ENCODE measurements around the gene SNX10.
A peak's percentile ranks its signal among the peaks of the same experiment; 100 is the strongest.
"Not testable (repeated sequence)": the region's sequence is repeated elsewhere in the genome, so short reads cannot be mapped to it uniquely, and the experiment has no call there.

The SNX10 gene, protein sequence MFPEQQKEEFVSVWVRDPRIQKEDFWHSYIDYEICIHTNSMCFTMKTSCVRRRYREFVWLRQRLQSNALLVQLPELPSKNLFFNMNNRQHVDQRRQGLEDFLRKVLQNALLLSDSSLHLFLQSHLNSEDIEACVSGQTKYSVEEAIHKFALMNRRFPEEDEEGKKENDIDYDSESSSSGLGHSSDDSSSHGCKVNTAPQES

DNA sequence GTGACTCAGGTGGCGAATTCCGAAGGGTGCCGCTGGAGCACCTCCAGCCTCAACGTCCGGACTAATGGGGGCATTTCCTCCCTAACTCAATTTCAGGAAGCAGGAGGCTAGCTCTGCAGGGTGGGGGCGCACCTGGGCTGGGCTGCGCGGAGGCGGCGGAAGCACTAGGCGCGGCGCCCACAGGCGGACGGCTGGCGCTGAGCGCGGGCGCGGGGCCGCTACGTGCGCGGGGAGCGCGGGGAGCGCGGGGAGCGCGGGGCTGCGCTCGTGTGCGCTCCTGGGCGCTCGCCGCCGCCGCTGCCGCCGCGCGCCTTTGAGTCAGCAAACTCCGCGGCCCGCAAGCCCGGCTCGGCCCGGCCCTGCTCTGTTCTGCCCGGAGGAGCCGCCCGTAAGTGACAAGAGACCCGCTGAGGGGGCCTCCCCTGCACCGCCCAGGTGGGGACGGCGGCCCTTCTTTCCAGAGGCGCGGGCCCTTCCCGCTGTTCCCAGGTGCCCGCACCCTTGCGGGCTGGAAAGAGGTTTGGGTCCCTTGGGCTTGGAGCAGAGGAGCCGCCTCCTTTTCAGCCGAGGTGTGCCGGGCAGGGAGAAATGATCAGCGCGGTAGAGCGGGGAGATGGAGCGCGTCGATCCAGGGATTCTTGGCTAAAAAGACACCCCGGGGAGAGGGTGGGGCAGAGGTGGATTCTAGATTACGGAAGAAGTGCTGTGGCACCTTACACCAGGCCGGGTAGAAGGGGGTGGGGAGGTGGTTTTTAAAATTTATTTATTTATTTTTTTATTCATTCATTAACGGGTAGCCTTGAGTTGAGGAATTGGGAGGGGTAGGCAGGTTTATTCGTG is at the start of gene SNX10:
SNX10 (plus strand) TSS at position 164 of the 840 bp plus-strand sequence. CDS start 54,581 bp downstream, outside the sequence.
- DNase-seq (ENCODE audit: low spot score): peak; percentile 78

DNA sequence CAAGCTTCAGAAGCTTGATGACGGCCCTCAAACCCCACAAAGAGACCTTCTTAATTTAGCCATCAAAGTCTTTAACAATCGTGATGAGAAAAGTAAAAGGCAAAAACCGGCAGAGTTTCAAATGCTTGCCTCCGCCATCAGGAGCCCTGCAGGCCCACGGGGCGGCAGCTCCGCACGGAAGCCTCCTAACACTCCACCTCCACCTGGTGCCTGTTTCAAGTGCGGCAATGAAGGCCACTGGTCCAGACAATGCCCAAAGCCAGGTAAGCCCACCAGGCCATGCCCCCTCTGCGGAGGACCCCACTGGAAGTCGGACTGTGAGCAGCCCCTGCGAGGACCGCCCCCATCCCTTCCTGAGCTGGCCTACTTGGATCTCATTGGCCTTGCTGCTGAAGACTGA is 46.5 kb upstream of the SNX10 start:
- no peak for DNase-seq (ENCODE audit: low spot score)

DNA sequence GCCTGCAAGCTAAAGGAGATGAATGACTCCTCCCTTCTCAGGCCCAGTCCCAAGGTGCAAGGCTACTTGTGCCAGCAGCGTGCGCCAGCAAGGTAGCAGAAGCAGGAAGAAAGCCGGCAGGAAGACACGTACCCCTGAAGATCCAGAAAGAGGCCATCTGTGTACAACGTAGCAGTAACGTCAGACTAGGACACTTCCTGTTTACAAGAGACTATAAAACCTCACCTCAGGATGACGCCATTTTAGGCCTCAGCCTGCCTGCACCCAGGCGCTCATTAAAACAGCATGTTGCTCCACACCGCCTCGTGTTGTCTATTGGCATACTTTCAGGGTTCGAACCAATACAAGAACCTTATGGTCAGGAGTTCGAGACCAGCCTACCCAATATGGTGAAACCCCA is 41.4 kb upstream of the SNX10 start:
- DNase-seq (ENCODE audit: low spot score): no peak

DNA sequence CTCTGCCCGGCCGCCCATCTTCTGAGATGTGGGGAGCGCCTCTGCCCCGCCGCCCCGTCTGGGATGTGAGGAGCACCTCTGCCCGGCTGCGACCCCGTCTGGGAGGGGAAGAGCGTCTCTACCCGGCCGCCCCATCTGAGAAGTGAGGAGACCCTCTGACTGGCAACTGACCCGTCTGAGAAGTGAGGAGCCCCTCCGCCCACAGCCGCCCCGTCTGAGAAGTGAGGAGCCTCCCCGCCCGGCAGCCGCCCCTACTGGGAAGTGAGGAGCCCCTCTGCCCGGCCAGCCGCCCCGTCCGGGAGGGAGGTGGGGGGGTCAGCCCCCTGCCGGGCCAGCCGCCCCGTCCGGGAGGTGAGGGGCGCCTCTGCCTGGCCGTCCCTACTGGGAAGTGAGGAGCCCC is 29.8 kb upstream of the SNX10 start:
- not testable (repeated sequence) for DNase-seq (ENCODE audit: low spot score)

DNA sequence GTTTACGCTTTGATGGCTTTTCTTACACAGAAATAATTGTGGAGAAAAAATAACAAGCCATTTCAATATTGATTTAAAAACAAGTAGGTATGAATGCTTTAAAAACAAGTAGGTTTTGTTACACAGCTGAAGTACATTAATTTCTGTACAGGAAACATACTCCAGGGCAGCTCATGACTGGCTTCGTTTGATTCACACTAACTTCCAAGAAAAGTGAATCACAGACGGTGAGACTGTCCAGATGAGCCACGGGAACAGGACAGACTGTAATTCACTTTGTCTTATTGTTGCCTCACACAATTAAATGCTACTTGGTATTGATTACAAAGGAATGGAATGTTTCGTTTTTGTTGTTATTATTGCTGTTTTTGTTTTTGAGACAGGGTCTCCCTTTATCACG is 26.6 kb upstream of the SNX10 start:
- DNase-seq (ENCODE audit: low spot score): no peak

DNA sequence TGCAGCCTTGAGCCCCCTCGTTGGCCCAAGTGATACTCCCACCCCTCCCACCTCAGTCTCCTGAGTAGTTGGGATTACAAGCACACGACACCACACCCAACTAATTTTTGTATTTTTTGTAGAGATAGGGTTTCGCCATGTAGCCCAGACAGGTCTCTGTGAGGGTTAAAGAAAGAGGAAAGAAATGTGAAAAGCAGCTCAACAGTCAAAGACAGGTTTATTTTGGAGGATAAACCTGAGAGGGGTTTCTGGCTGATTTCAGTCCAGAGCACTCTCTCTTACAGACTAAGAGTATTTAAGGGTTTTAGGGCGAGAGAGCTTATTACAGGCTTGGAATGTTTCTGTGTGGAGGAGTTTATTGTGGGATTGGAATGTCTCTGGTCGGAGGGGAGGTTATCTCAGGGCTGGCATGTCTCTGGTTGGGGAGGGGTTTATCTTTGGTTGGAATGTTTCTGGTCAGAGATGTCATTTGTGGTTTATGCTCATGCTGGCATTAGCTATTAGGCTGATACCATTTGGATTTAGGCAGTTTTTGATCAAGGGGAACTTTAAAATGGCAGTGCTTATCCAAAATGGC is 26.1 kb upstream of the SNX10 start:
- no peak for DNase-seq (ENCODE audit: low spot score)

DNA sequence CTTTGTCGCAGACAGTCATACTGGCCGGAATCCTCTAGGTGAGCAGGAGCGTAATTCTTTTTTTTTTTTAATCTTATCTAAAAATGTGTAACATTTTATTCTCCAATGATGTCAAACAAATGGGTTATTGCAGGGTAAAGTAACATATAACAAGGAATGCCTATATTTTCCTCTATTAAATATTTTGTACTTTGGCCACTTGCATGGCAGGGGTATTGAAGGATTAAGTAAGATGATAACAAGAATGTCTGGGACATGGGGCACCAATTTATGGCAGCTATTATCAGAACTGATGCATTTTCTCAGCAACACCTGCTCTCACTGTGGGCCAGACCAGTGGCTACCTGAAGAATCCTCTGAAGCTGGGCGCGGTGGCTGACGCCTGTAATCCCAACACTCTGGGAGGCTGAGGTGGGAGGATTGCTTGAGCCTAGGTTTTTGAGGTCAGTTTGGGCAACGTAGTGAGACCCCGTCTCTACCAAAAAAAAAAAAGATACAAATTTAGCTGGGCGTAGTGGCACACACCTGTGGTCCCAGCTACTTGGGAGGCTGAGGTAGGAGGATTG is 24.0 kb upstream of the SNX10 start:
- DNase-seq (ENCODE audit: low spot score): no peak

DNA sequence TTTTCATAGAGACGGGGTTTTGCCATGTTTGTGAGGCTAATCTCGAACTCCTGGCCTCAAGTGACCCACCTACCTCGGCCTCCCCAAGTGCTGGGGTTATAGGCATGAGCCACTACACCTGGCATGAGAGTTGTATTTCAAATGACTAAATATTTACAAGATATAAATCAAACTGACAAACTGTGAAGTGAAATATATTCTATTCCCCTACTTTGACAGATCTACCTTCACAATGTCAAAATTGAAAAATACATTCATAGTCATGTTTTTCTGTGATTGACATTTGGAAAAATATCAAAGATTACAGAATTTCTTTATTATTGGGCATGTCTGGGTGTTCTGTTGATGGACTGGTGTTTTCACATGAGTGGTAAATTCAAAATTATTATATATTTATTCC is 16.4 kb upstream of the SNX10 start:
- DNase-seq (ENCODE audit: low spot score): no peak

DNA sequence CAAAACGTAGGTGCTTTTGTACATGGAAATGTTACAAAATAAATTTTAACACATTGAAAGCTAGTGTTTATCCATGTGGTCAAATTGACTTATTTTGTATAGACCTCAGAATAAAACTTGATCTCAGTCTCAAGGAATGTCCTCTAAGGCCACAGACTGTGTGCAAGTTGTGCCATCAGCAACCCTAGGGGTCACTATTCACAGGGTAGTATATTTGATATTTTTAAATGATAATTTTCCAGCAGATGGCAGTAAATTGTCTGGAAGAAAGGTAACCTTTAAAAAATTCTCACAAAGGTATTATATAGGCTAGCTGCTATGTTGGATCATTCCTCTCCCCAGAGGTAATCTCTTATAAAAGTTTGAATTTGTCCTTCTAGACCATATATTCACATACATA is 12.9 kb upstream of the SNX10 start:
- no peak for DNase-seq (ENCODE audit: low spot score)

DNA sequence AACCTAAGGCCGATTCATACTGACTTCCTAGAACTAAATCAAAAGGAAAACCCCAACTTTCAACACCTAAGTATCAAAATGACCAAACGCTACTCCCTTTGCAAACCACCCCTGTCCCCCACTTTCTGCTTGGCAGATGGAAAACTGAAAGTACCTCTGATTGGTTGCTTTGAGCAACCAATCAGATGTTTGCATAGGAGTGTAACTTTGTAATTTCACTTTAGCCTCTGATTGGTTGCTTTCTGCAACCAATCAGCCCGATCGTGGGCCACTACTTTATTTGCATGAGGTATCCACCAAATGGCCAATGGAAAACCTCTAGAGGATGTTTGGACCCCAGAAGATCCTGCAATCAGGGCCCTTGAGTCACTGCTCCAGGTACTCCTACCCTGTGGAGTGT is 12.3 kb upstream of the SNX10 start:
- no peak for DNase-seq (ENCODE audit: low spot score)

DNA sequence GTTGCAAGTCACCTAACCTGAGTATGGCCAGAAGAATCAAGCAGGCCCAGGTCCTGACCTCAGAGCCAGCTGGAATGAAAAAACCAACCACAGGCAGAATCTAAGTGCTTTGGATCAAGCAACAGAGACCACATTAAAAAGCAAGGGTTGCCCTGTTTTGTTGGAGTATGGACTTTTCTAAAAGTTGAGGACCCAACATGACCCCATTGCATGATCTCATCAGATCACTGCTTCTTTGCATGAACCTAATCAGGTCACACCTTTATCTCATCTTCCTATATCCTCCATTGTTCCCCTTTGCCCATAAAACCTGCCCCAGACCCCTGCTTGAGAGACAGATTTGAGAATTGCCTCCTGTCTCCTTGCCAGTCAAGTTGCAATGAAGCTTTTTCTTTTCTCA is 11.6 kb upstream of the SNX10 start:
- DNase-seq (ENCODE audit: low spot score): no peak

DNA sequence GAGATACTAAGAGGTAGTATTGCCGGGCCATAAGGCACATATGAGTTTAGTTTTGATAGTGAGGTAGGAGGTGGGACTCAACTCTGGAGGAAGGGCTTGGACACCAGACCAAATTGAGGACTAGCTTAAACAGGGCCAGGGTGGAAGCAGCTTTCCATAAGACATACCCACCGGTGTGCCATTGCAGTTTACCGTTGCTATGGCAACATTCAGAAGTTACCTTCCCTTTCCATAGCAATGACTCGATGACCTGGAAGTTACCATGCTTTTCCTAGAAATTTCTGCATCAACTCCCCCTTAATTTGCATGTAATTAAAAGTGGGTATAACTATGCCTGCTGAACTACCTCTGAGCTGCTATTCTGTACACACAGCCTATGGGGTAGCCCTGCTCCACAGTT is 10.9 kb upstream of the SNX10 start:
- DNase-seq (ENCODE audit: low spot score): no peak

DNA sequence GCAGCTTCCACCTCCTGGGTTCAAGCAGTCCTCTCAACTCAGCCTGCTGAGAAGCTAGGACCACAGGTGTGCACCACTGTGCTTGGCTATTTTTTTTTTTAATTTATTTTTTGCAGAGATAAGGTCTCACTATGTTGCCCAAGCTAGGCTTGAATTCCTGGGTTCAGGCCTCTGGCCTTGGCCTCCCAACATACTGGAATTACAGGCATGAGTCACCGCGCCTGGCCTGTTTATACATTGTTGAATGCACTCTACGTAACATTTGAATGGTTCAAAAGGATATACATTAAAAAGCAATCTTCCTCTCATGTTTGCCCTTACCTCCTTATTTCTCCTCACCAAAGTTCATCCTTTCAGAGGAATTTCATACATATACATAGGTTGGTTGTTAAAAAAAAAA is 7.2 kb upstream of the SNX10 start:
- DNase-seq (ENCODE audit: low spot score): no peak

DNA sequence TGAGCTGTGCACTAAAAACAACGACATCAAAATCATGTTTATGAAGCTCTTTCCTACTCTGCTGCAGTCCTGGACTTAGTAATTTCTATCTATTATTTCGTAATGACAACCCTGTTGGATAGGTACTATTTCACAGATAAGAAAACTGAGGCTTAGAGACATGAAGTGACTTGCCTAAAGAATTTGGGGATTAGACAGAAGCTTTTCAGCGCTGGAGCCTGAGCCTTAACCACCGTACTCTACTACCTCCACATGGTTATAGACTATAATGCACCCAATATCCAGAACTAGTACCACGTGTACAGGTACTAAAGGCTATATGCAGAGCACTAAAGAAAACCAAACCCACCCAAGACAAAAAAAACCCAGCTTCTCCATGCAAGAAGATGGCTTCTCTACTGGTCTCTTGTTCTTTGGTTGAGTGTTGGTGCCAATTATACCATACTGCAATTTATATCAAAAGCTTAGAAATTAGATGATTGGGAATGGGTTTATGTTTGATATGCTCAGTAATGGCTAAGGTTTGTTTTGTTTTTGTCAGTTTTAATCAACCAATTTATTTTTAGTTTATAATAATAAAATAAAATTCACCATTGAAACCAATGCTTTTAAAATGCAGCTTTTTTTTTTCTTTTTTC is 6.5 kb upstream of the SNX10 start:
- DNase-seq (ENCODE audit: low spot score): no peak

DNA sequence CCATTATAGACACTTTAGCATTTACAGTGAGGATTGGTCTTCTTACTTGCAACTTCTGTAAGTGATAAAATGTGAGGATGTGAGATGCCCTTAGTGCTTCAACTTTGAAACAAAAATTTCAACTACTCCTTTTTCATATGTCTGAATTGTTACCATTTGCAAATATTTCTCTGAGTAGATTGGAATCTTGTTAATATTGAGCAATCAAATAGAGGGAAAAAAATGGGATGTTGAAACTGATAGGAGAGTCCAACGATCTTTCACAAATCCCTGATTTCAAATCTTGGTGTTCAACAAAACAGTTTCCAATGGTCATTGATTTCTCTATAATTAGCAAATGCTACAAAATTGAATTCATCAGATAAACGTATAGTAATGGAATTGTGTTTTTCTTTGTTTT is 5.5 kb upstream of the SNX10 start:
- DNase-seq (ENCODE audit: low spot score): no peak

DNA sequence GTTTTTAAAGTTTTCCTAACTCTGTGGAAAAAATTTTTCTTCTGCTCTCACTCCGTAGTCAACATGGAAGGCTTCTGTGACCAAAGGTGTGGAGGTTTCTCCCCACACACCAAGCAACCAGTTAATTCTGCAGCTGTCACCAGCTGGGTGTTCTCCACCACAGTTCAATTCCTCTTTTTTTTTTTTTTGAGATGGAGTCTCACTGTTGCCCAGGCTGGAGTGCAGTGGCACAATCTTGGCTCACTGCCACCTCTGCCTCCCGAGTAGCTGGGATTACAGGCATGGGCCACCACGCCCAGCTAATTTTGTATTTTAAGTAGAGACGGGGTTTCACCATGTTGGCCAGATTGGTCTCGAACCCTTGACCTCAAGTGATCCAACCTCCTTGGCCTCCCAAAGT is 3.5 kb upstream of the SNX10 start:
- not testable (repeated sequence) for DNase-seq (ENCODE audit: low spot score)

DNA sequence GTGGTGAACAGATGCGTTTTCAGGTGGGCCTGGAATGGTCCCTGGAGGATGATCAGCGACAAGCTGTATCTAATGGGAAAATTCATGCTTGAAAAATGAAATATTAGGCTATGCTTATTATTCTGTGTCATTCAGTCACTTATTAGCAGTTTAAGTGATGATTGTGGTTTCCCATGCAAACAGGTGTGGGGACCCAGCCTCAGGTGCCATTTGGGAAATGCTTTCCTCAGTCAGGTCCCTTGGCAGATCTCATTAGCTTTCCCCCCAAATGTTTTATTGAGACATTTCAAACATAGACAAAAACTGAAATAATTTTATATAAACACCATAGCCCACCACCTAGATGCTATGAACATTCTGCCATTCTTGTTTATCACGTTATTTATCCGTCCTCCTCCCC is 411 bp upstream of the SNX10 start:
- no peak for DNase-seq (ENCODE audit: low spot score)

DNA sequence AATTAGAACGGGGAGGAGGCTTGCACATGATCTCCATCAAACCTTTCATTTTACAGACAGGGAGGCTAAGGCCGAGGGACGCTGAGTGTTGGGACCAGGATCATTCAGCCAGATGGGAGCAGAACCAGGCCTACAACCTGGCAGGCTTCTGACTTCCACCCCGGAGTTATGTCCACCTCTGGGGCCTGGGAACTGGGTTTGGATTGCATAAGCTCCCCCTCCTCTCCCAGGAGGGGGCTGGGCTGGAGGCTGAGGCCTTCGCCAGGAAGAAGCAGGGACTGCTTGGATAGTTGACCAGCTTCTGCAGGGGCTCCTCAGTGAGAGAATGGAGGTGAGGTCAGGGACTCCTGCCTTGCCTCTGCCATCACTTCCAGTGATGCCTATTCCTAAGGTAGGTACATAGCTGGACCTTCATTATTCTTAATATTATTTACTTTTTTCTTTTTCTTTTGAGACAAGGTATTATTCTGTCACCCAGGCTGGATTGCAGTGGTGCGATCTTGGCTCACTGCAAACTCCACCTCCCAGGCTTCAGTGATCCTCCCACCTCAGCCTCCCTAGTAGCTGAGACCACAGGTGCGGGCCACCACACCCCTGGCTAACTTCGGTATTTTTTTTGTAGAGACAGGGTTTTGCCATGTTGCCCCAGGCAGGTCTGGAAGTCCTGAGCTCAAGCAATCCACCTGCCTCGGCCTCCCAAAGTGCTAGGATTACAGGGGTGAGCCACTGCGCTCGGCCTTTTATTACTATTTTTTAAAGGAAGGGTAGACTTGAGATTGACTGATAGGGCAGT is 1.3 kb downstream of the SNX10 start:
- DNase-seq (ENCODE audit: low spot score): peak; percentile 50

DNA sequence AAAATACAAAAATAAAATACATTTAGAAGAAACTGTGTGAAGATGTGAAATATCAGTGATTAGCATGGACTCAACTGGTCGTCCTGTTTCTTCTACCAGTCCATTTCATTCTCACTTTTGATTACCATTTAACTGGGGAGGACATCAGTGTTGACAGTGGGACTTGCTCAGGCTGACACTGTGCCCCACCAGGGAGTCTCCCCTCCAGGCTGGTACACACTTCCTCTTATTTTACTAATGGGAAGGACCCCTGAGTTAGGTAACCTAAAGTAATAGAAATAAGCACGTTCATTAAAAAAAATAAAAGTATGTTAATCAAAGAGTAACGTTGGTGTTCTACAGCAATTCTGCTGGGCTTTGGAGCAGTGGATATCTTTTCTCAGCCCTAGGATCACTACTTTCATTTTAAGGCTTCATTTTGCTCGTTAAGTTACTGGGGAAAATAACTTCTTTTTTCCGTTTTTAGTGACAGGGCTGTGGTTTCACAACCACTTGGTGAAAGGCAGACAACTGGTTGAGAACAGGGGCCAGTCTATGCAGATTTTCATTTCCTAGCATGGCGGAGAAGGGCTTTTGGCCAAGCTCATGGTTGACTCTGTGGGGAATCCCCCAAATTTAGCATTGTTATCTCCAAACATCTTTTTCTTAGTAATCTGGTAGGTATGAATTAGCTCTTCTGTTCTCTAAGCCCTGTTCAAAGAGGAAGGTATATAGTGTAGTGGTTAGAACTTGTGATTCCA is 2.1 kb downstream of the SNX10 start:
- no peak for DNase-seq (ENCODE audit: low spot score)

DNA sequence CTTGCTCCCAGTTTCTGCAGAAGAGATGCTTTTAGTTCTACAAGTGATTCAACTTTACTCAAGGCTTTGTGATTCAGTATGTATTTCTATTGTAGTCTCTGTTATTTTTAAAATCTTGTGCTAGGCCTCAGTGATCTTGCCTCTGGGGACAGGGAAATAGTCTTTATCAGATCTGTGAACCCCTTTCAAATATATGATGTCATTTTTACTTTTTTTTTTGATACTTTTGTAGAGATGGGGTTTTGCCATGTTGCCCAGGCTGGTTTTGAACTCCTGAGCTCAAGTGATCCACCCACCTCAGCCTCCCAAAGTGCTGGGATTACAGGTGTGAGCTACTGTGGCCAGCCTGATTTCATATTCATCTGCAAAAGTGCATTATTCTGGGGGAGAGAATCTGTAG is 3.4 kb downstream of the SNX10 start:
- no peak for DNase-seq (ENCODE audit: low spot score)

DNA sequence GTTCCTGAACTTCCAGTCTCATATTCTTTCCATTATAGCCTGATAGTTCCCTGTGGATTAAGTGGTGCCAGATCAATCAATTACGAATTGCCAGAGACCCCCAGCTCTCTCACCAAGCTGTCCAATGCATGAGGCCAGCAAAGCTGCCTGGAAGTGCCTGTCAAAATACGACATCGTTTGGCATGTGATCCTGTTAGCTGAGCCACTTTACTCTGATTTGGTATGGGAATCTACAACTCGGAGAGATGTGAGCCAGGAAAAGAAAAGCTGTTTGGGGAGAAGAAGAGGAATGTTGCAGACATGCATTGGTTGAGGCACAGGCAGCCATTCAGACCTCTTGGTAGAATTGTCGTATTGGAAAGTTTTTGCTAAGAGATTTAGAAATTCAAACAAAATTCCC is 3.9 kb downstream of the SNX10 start:
- no peak for DNase-seq (ENCODE audit: low spot score)
